ENCODE data around the gene RSF1.

RSF1 gene

GRCh38 chr11:77800449-77800848 is 20.1 kb downstream of the RSF1 start:
- no peak overlapping the region for H3K4me3 ChIP-seq (ENCODE audit: low read length)
- no peak for DNase-seq (ENCODE audit: low read depth)
- TF ChIP-seq CTCF (conservative IDR thresholded peaks at IDR 0.05; ENCODE audit: low read length): no peak

GRCh38 chr11:77799338-77799737 is 21.2 kb downstream of the RSF1 start:
- TF ChIP-seq CTCF (conservative IDR thresholded peaks at IDR 0.05; ENCODE audit: low read length): no peak
- H3K4me3 ChIP-seq (ENCODE audit: low read length): no peak overlapping the region
- peak; percentile 37 for DNase-seq (ENCODE audit: low read depth)

GRCh38 chr11:77793972-77794371 is 26.6 kb downstream of the RSF1 start:
- TF ChIP-seq CTCF (conservative IDR thresholded peaks at IDR 0.05; ENCODE audit: low read length): no peak
- H3K4me3 ChIP-seq (ENCODE audit: low read length): no peak overlapping the region
- no peak for DNase-seq (ENCODE audit: low read depth)

GRCh38 chr11:77791301-77791700 is 29.2 kb downstream of the RSF1 start:
- no peak for DNase-seq (ENCODE audit: low read depth)
- no peak for TF ChIP-seq CTCF (conservative IDR thresholded peaks at IDR 0.05; ENCODE audit: low read length)
- no peak overlapping the region for H3K4me3 ChIP-seq (ENCODE audit: low read length)

- no peak for DNase-seq (ENCODE audit: low read depth)
- H3K4me3 ChIP-seq (ENCODE audit: low read length): no peak overlapping the region
- TF ChIP-seq CTCF (conservative IDR thresholded peaks at IDR 0.05; ENCODE audit: low read length): no peak
These were observed 30.6 kb downstream of the RSF1 start for GRCh38 chr11:77789731-77790476.

- H3K4me3 ChIP-seq (ENCODE audit: low read length): no peak overlapping the region
- DNase-seq (ENCODE audit: low read depth): no peak
- TF ChIP-seq CTCF (conservative IDR thresholded peaks at IDR 0.05; ENCODE audit: low read length): no peak
These were observed 31.3 kb downstream of the RSF1 start for GRCh38 chr11:77789061-77789730.

- DNase-seq (ENCODE audit: low read depth): no peak
- H3K4me3 ChIP-seq (ENCODE audit: low read length): no peak overlapping the region
- no peak for TF ChIP-seq CTCF (conservative IDR thresholded peaks at IDR 0.05; ENCODE audit: low read length)
These were observed 36.0 kb downstream of the RSF1 start for GRCh38 chr11:77784572-77784971.
